Lower leg skin (tissue), 3 donors: Measurements from ENCODE around the gene AFF4.

Experiments used
- CTCF ChIP-seq, 3 donors: fragments of 450-650 bp; IDR thresholded peaks; one replicate each; pipeline ENCODE4 v1.5.1; 2016; ENCODE audit warnings: antibody characterized with exemption in 3 of 3, mild to moderate bottlenecking in 3 of 3, moderate library complexity in 2 of 3
- POLR2A ChIP-seq, 2 donors: fragments of 450-650 bp; IDR thresholded peaks; one replicate each; pipeline ENCODE4 v1.6.1; 2016 to 2017; ENCODE audit warnings: antibody characterized with exemption in 2 of 2, mild to moderate bottlenecking in 1 of 2, moderate library complexity in 1 of 2

DNA sequence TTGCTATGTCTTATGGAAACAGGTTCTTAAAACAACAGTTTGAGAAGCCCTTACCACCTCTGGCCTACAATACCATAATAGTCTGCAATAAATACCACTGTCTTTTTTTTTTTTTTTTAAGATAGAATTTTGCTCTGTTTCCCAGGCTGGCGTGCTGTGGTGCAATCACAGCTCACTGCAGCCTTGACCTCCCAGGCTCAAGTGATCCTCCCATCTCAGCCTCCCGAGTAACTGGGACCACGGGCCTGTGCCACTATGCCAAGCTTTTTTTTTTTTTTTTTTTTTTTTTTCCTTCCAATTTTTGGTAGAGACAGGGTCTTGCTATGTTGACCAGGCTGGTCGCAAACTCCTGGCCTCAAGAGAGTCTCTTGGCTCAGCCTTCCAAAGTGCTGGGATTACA lies 37.0 kb downstream of the AFF4 start:
- TF ChIP-seq CTCF (IDR thresholded peaks at IDR 0.05) = no peak
- no peak for TF ChIP-seq POLR2A (IDR thresholded peaks at IDR 0.05)
